Activated naive CD4-positive, alpha-beta T cell treated with anti-CD3 and anti-CD28 coated beads, Interleukin-2, amount 50 U/mL, for 72 hours (primary cell): ENCODE data around the gene UNC79. TPM values are rescaled to one million over a fixed set of nuclear protein-coding genes. Genes with fewer than 3 reads are reported as not detected.
"Not testable (repeated sequence)": the region's sequence is repeated elsewhere in the genome, so short reads cannot be mapped to it uniquely, and the experiment has no call there.

Experiments
- ATAC-seq, 2 donors: fragments of 150-1000 bp; cut with Tn5 transposase; 2 replicates each; pipeline ENCODE4 v1.10.0; 2021; ENCODE audit warnings: mild to moderate bottlenecking in 2 of 2, moderate library complexity in 2 of 2
- DNase-seq, 2 donors: peaks; one replicate each; pipeline ENCODE4 v3.0.0; 2021 to 2022; ENCODE audit warnings: low spot score in 2 of 2
- H3K27ac Mint-ChIP-seq, 2 donors: one replicate each; pipeline ENCODE4 v1.8.0; 2022; ENCODE audit warnings: mild to moderate bottlenecking in 2 of 2, mixed read lengths in 2 of 2
- H3K36me3 Mint-ChIP-seq, 2 donors: one replicate each; pipeline ENCODE4 v1.8.0; 2022; ENCODE audit warnings: mixed read lengths in 2 of 2
- H3K9me3 Mint-ChIP-seq, 2 donors: one replicate each; pipeline ENCODE4 v1.8.0; 2022; ENCODE audit warnings: mixed read lengths in 2 of 2
- total RNA-seq, 2 donors: library from RNA; stranded (reverse); gene quantifications; one replicate each; pipeline ENCODE4 v1.2.3, GENCODE V29; 2022

UNC79 gene
- total RNA-seq, 2 donors from 2014 or later = 0.02 TPM; not detected in 1

DNA sequence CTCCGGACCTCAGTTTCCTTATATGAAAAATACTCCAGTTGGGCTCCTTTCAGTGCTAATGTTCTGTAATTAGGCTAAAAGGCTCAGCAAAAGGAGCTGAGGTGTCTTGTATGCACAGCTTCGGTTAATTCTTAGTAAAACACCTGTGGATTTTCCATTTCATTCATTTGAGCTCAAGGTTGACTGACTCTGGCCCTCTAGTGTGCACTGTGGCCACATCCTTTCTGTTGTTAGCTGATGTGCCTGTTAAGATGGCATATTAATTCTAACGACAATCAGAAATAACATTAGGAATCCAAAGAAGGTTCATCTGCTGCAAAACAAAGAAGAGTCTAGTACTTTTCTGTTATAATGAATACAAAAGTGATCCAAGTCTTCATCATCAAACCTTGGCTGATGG is 45.6 kb downstream of the UNC79 start:
- H3K27ac Mint-ChIP-seq = no peak overlapping the region
- no peaks in the 10 kb centered on the region for H3K36me3 Mint-ChIP-seq
- DNase-seq = no peak
- H3K9me3 Mint-ChIP-seq = no peaks in the 10 kb centered on the region
- ATAC-seq = no peak

DNA sequence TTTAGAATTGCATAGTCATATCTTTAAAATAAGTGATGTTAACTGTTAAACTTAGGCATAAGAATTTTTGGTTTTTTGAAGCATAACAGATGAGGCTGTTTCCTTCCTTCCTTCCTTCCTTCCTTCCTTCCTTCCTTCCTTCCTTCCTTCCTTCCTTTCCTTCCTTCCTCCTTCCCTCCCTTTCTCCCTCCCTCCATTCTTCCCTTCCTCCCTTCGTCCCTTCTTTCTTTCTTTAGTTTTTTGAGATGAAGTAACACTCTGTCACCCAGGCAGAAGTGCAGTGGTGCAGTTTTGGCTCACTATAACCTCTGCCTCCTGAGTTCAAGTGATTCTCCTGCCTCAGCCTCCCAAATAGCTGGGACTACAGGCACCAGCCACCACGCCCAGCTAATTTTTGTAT is 48.3 kb downstream of the UNC79 start:
- ATAC-seq, H3K36me3 Mint-ChIP-seq, H3K9me3 Mint-ChIP-seq, DNase-seq, H3K27ac Mint-ChIP-seq: not testable (repeated sequence)

DNA sequence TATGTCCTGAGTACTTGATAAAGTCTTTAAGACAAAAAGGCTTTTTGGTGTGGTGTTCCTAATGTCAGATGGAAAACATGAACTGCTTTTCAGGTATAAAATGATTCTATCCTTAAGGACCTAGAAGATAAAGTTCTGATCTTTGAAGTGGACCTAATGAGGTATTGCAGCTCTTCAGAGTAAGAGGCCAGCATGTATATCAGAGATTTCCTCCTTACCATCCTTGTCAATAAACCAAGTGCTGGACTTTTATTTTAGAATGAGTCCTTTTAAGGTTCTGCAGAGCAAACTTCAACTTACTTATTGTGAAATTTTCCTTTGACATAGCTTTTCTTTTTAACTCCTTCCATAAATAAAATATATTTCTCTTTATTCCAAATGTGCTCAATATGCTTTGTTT is 50.1 kb downstream of the UNC79 start:
- H3K27ac Mint-ChIP-seq = no peak overlapping the region
- DNase-seq (no peak), ATAC-seq (no peak)
- H3K36me3 Mint-ChIP-seq = no peaks in the 10 kb centered on the region
- no peaks in the 10 kb centered on the region for H3K9me3 Mint-ChIP-seq

DNA sequence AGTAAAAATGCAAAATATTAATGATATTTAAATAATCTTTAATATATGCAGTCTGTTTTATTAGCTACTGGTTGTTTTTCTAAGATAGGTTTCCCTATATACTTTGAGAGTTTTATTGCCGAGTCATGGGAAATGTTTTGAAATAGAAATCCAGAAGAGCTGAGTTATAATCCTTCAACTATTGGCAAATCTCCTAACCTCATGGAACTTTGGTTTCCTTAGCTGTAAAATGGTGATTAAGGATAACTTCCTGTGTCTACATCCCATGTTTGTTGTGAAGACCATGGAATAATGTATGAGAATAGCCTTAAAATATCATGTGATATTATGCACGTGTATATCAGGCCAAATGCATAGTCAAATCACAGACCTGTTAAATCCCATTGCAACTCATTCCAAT is 51.0 kb downstream of the UNC79 start:
- DNase-seq (no peak), ATAC-seq (no peak)
- Mint-ChIP-seq H3K36me3 (no peaks in the 10 kb centered on the region), H3K9me3 (no peaks in the 10 kb centered on the region), H3K27ac (no peak overlapping the region)

DNA sequence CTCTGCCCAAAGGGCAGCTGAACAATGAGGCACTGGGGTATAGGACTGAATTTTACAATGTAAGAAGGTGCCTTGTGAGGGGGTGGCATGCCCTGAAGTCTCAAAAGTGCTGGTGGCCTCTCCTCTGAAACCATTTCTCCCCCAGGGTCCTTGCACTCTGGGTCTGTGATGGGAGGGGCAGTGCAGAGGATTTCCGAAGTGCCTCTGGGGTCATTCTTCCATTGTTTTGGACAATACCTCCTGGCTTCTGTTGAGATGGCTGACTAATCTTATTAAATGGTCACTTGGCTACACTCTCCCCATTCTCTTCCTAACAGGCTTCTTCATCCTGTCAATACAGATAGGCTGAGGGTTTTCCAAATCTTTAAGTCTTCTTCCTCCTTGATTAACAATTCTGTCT is 59.3 kb downstream of the UNC79 start:
- DNase-seq = no peak
- no peak overlapping the region for H3K27ac Mint-ChIP-seq
- ATAC-seq = no peak
- H3K36me3 Mint-ChIP-seq = no peaks in the 10 kb centered on the region
- peaks cover 3 to 4% of the 10 kb centered on the region in 2 donors for H3K9me3 Mint-ChIP-seq

DNA sequence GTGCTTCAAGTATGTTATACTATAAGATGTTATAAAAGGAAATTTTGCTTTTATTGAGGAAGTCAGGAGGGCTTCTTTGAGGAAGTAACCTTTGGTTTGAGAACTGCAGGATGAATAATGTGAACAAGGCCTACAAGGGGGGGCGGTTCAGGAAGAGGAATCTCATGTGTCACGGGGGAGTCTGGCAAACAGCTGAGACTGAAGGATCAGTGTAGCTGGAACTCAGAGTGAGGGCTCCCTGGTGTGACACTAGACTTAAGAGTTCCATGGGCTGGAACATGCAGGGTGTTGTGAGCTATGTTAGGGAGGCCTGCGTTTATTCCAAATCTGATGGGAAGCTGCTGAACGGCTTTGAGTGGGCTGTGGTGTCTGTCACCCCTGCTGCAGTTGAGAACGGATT is 62.3 kb downstream of the UNC79 start:
- DNase-seq = no peak
- peaks cover 3 to 4% of the 10 kb centered on the region in 2 donors for H3K9me3 Mint-ChIP-seq
- no peak overlapping the region for H3K27ac Mint-ChIP-seq

DNA sequence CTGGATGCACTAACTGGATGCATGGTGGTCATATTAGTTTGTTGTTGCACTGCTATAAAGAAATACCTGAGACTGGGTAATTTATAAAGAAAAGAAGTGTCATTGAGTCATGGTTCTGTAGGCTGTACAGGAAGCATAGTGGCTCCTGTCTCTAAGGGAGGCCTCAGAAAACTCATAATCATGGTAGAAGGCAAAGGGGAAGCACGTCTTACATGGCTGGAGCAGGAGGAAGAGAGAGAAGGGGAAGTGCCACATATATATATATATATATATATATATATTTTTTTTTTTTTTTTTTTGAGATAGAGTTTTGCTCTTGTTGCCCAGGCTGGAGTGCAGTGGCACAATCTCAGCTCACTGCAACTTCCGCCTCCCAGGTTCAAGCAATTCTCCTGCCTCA is 62.9 kb downstream of the UNC79 start:
- ATAC-seq, H3K36me3 Mint-ChIP-seq, DNase-seq, H3K27ac Mint-ChIP-seq, H3K9me3 Mint-ChIP-seq: not testable (repeated sequence)

More for the DNA sequence above, 62.3 kb downstream of the UNC79 start:
- H3K36me3 Mint-ChIP-seq = no peaks in the 10 kb centered on the region
- ATAC-seq = no peak

DNA sequence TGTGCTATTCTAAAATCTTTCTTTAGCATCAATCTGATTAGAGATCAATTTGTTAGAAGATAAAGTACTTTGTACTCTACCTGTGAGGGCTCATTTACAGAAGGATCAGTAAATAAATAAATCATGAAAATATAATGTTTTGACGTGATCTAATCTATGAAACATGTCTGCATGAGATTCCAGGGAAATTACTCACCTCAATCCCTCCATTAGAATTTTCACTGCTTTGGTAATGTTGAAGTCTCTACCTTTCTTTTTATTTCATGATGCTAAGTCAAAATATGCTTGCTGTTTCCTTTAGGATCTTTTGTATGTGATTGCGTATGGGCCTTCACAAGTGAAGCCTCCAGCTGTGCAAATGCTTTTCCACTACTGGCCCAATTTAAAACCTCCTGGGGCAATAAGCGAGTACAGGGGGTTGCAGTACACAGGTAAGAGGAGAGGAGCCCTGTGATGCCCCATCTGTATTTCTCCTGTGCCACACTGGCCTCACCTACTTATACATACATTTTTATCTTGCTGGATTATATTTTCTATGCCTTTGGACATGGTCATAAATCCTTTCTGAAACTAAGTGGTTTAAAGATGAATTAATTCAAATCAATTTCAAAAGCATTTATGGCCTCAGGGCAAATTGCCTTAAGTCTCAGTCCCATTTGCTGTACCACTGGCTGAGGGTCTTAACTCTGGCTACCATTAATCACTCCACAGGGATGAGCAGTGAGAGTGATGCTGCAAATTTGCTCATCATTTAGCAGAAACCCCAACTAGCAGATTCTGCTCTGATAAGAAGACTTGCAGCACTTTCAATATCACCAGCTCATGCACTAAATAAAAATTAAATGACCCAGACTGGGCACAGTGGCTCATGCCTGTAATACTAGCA is 66.4 kb downstream of the UNC79 start:
- Mint-ChIP-seq H3K27ac (no peak overlapping the region), H3K9me3 (peaks cover 1 to 3% of the 10 kb centered on the region in 2 donors), H3K36me3 (no peaks in the 10 kb centered on the region)
- ATAC-seq (no peak), DNase-seq (no peak)

DNA sequence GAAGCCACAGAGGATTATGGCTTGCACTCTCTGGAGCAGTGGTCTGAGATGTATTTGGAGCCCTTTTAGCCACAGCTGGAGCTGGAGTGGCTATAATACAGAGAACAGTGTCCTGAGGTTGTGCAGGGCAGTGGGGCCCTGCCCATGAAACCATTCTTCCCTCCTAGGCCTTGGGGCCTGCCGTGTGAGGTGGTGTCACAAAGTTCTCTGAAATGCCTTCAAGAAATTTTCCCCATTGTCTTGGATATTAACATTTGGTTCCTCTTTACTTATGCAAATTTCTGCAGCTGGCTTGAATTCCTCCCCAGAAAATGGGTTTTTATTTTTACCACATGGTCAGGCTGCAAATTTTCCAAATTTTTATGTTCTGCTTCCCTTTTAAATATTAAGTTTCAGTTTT is 79.3 kb downstream of the UNC79 start:
- Mint-ChIP-seq H3K27ac (no peak overlapping the region), H3K36me3 (no peaks in the 10 kb centered on the region), H3K9me3 (no peaks in the 10 kb centered on the region)
- no peak for DNase-seq
- ATAC-seq = no peak

DNA sequence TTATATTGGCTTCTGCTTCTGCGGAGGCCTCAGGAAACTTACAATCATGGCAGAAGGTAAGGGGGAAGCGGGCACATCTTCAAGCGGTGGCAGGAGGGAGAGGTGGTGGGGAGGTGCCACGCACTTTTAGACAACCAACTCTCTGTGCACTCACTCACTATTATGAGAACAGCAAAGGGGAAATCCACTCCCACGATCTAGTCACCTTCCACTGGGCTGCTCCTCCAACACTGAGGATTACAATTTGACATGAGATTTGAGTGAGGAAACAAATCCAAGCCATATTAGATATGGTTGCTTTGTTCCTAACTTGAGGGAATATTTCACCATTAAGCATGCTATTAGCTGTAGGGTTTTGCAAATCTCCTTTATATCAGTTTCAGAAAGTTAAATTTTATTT is 80.3 kb downstream of the UNC79 start:
- Mint-ChIP-seq H3K9me3 (no peaks in the 10 kb centered on the region), H3K36me3 (no peaks in the 10 kb centered on the region), H3K27ac (no peak overlapping the region)
- ATAC-seq (no peak), DNase-seq (no peak)

DNA sequence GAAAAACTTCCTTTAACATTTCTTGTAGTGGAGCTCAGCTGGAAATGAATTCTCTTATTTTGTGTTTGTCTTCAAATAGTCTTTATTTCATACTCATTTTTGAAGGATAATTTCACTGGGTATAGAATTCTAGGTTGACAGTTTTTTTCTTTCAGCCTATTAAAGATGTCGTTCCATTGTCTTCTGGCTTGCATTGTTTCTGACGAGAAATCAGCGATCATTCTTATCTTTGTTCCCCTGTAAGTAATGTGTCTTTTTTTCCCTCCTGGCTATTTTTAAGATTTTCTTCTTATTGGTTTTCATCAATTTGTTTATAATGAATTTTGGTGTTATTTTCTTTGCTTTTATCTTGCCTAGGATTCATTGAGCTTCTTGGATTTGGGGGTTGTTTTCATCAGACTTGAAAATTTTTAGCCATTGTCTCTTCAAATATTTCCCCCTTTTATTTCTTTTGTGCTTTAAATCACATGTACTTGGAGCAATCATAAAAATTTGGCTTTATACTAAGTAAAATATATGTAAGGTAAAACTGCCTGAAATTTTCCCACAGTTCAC is 89.4 kb downstream of the UNC79 start:
- Mint-ChIP-seq H3K9me3 (peaks cover 16 to 18% of the 10 kb centered on the region in 2 donors), H3K36me3 (peaks cover 7 to 13% of the 10 kb centered on the region in 2 donors), H3K27ac (no peak overlapping the region)
- ATAC-seq (no peak), DNase-seq (no peak)

DNA sequence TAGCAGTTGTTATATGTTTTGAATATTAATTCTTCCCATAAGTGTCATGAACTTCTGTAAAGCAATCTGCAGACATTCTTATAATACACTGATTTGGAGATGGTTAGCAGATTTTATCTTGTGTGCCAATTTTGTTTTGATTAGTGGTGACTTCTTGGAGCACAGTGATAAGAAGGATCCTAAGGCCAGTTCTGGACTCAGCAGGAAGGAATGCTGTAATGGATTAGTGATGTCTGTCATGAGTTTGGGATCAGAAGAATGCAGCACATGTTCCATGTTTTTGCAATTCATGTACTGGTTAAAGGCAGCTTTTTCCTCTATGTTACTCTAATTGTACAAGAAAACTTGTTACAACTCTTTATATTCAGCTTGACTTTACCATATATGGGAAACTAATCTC is 91.5 kb downstream of the UNC79 start:
- H3K36me3 Mint-ChIP-seq = peaks cover 7 to 13% of the 10 kb centered on the region in 2 donors
- ATAC-seq (no peak), DNase-seq (no peak)
- H3K27ac Mint-ChIP-seq = no peak overlapping the region
- peaks cover 16 to 18% of the 10 kb centered on the region in 2 donors for H3K9me3 Mint-ChIP-seq

DNA sequence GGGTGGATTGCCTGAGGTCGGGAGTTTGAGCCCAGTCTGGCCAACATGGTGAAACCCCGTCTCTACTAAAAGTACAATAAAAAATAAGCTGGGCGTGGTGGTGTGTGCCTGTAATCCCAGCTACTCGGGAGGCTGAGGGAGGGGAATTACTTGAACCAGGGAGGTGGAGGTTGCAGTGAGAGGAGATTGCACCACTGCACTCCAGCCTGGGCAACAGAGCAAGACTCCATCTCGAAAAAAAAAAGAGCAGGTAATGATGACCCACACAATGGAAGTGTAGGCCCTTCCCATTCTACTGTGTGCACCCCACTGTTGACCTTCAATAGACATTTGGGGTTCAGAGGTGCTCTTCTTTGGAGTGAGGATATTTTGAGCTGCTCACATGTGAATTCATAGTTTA is 94.5 kb downstream of the UNC79 start:
- peaks cover 12 to 16% of the 10 kb centered on the region in 2 donors for H3K9me3 Mint-ChIP-seq
- H3K27ac Mint-ChIP-seq, ATAC-seq, DNase-seq, H3K36me3 Mint-ChIP-seq: not testable (repeated sequence)

DNA sequence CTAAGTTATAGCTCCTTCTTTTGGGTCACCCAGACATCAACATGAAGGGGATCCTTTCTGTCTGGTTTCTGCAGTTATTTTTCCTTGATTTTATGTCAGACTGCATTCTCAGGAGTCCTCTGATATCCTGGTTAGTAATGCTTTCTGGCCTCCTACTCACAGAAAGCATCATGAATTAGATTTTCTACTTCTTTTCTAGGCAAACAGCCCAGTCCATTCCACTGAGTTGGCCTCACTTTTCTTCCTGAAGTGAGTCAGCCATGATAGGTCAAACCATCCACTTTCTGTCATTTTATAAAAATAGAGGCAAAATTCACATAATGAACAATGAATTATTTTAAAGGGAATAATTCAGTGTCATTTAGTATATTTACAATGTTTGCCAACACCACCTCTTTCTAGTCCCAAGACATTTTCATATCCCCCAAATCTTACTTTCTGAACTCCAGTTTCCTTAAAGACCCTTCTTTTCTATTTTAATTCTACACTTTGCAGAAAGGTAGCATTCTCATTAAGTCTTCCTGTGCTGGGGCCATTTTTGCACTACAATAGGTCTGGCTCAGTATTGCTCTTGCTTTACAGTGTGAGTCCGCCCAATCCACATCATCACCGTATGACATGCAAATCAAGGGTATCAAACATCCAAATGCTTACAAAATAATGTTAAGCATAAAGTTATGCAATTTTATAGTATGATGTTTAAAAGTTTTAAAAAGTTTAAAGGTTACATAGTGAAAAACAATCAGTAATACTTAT is 95.1 kb downstream of the UNC79 start:
- no peak overlapping the region for H3K27ac Mint-ChIP-seq
- DNase-seq = no peak
- ATAC-seq = no peak

DNA sequence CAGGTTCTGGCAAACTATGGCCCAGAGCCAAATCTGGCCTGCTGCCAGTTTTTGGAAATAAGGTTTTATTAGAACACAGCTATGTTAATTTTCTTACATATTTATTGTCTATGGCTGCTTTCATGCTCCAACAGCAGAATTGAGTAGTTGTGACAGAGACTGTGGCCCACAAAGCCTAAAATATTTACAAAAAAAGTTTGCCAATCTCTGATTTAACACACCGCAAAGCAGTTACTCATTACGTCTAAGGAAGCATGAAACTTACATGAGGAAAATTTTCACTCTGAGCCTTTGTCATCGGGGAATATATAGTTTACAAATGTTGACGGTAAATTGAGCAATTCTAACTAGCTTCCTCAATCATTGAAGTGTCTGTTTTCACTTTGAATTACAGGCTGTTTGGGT is 96.5 kb downstream of the UNC79 start:
- DNase-seq = no peak
- Mint-ChIP-seq H3K36me3 (no peaks in the 10 kb centered on the region), H3K27ac (no peak overlapping the region), H3K9me3 (no peaks in the 10 kb centered on the region)
- no peak for ATAC-seq

More for the DNA sequence above, 95.1 kb downstream of the UNC79 start:
- H3K9me3 Mint-ChIP-seq = peaks cover 6 to 10% of the 10 kb centered on the region in 2 donors
- H3K36me3 Mint-ChIP-seq = peaks cover 2 to 3% of the 10 kb centered on the region in 2 donors

DNA sequence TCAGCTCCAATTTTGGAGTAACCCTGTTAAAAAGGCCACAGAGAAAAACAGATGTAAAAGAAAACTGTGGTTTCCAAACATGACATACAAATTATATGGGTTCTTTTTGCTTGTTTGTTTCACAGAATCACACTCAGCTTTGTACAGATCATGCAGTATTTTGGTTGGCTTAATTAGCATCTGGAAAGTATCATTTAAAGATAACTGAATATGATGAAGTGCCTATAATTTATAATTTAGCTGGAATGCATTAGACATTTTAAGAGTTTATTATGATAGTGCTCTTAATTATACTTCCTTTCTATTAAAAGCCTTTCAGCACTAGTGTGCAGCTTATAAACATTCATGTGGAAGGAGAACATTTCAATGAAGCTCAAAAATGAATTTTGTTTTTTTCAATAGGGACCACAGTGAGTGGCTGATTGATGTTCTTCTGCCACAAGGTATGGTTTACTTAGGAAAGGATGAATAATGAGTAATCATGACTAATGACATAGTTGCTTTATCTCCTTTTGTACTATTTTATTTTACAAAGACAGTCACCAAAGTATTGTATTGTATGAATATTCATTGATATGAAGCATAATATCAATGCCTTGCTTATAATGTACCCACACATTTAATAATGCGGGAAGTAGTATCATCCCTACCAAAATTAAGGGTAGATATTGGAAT is 98.3 kb downstream of the UNC79 start:
- DNase-seq (no peak), ATAC-seq (no peak)
- H3K27ac Mint-ChIP-seq = no peak overlapping the region
- no peaks in the 10 kb centered on the region for H3K36me3 Mint-ChIP-seq
- no peaks in the 10 kb centered on the region for H3K9me3 Mint-ChIP-seq

DNA sequence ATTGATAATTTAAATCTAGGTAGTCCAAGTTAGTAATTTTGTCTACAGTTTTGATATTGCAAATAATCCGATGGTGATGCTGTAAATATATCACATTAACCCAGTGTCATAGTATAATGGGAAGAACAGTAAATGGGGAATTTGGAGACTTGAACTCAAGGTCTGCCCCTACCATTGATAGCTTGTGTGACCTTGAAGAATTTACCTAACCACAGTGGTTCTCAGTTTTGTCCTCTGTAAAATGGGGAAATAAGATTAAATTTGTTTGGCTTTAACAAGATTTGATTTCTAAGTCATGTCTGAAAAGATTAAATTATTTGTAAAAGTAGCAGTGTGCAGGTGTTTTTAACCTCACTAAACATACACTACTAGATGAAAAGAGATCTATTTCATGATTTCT is 100.9 kb downstream of the UNC79 start:
- DNase-seq (no peak), ATAC-seq (no peak)
- Mint-ChIP-seq H3K36me3 (no peaks in the 10 kb centered on the region), H3K27ac (no peak overlapping the region), H3K9me3 (no peaks in the 10 kb centered on the region)
